ENCODE data around the gene DBN1. TPM values are rescaled to one million over a fixed set of nuclear protein-coding genes. Genes with fewer than 3 reads are reported as not detected.

The DBN1 gene
- total and polyA plus RNA-seq, 2 of the 8 experiments (the other 6 are each of a cell fraction or from before 2014, with no cell fraction given), result 168 to 333 TPM

GRCh38 chr5:177505075-177505474, 31.6 kb upstream of the DBN1 start:
- no peak for TF ChIP-seq CBX8 (IDR thresholded peaks at IDR 0.05; ENCODE audit: borderline replicate concordance, low read depth, low read length)
- TF ChIP-seq MAX (IDR thresholded peaks at IDR 0.05), result no peak
- TF ChIP-seq YY1 (IDR thresholded peaks at IDR 0.05; ENCODE audit: low read depth, low read length), result no peak
- TF ChIP-seq POU5F1 (IDR thresholded peaks at IDR 0.05; ENCODE audit: low read depth, low read length), result no peak
- TF ChIP-seq ATF2 (IDR thresholded peaks at IDR 0.05; ENCODE audit: low read length), result no peak
- TF ChIP-seq ZNF274 (IDR thresholded peaks at IDR 0.05; ENCODE audit: borderline replicate concordance, extremely low read depth, low read length), result no peak
- no peak for TF ChIP-seq SUZ12 (IDR thresholded peaks at IDR 0.05; ENCODE audit: low read length)
- no peak for TF ChIP-seq BCL11A (IDR thresholded peaks at IDR 0.05; ENCODE audit: low read depth in 2 of 2, low read length in 2 of 2)
- TF ChIP-seq RNF2 (IDR thresholded peaks at IDR 0.05; ENCODE audit: borderline replicate concordance, low read depth, low read length, missing control alignments, poor library complexity, severe bottlenecking), result no peak
- POLR2A ChIA-PET (ENCODE audit: partially characterized antibody), result interaction anchor here (1.2 to 65.5 kb wide), 4 partner anchors 10 to 36 kb away, joined by 4 to 3349 read pairs (median 26); partner anchors contain the start of genes DBN1, DDX41, PDLIM7 and PRR7

More at GRCh38 chr5:177505075-177505474, 31.6 kb upstream of the DBN1 start:
- H3K9me3 ChIP-seq (ENCODE audit: insufficient read depth in 2 of 2, low read depth in 1 of 2, low read length in 1 of 2), result no peaks in the 10 kb centered on the region
- no peaks in the 10 kb centered on the region for H3K79me1 ChIP-seq (ENCODE audit: low read depth, low read length)
- no peaks in the 10 kb centered on the region for H3K23me2 ChIP-seq (ENCODE audit: low read depth, low read length)
- CTCF ChIA-PET (ENCODE audit: partially characterized antibody), result interaction anchor here (0.6 to 20.8 kb wide), 9 partner anchors 9 to 1528 kb away, joined by 3 to 306 read pairs (median 3); no protein-coding TSS in a partner anchor
- H3K4me1 ChIP-seq (replicated peaks in 1 of 4; ENCODE audit: control insufficient read depth in 3 of 4, insufficient read depth in 4 of 4, low read length in 3 of 4), result peaks cover 0 to 16% (median 12%) of the 10 kb centered on the region in 4 experiments; a peak in 5 of 7 replicates
- H2AFZ ChIP-seq (ENCODE audit: low read length), result no peak overlapping the region
- no peak overlapping the region for H2BK120ac ChIP-seq (replicated peaks; ENCODE audit: low read depth, low read length)
- no peak overlapping the region for H3K4ac ChIP-seq (replicated peaks; ENCODE audit: insufficient read length, low read depth, low read length)
- H3K18ac ChIP-seq (ENCODE audit: extremely low read depth, low read length), result no peak overlapping the region
- H3K4me3 ChIP-seq (ENCODE audit: extremely low read depth in 1 of 4, insufficient read depth in 2 of 4, low read depth in 3 of 4, low read length in 4 of 4), result no peak overlapping the region
- no peak overlapping the region for H4K5ac ChIP-seq (ENCODE audit: insufficient read length, low read depth, low read length)
- H4K91ac ChIP-seq (replicated peaks; ENCODE audit: insufficient read length, low read length), result no peak overlapping the region
- no peaks in the 10 kb centered on the region for H3K79me2 ChIP-seq (ENCODE audit: control insufficient read depth in 1 of 2, insufficient read depth in 2 of 2, low read length in 2 of 2)
- H3K14ac ChIP-seq (ENCODE audit: insufficient read length), result no peak overlapping the region
- no peaks in the 10 kb centered on the region; a peak in 1 of 7 replicates for H3K27me3 ChIP-seq (replicated peaks in 1 of 4; ENCODE audit: control insufficient read depth in 3 of 4, extremely low read depth in 1 of 4, insufficient read depth in 3 of 4, low read length in 3 of 4)
- WGBS, 2 experiments (ENCODE audit: extremely low coverage in 1 of 2, insufficient coverage in 1 of 2, insufficient read length in 1 of 2, insufficient replicate concordance in 2 of 2, low coverage in 1 of 2, low lambda C conversion rate in 2 of 2, missing lambda C conversion rate in 1 of 2), result 93% methylated on average over 3 of the region's 4 CpGs; no CpG with 5 or more reads in 1 of the 2 experiments
- H4K8ac ChIP-seq (ENCODE audit: extremely low read depth, insufficient read depth, low read length), result no peak overlapping the region
- no peak overlapping the region for H2BK12ac ChIP-seq (ENCODE audit: low read depth, low read length)
- no peak overlapping the region for H2BK15ac ChIP-seq (ENCODE audit: low read length)
- no peak overlapping the region for H2AK5ac ChIP-seq (ENCODE audit: low read depth, low read length)
- no peak overlapping the region for H3K23ac ChIP-seq (ENCODE audit: insufficient read length)
- DNase-seq (ENCODE audit: low read depth in 1 of 2, low spot score in 2 of 2) (no peak), FAIRE-seq (no peak)
- no peak overlapping the region for H3K4me2 ChIP-seq (ENCODE audit: insufficient read depth in 1 of 2, low read depth in 2 of 2, low read length in 2 of 2)
- no peak overlapping the region for H3K27ac ChIP-seq (ENCODE audit: low read depth, low read length)
- H3K36me3 ChIP-seq (ENCODE audit: control insufficient read depth in 2 of 4, insufficient read depth in 4 of 4, low read length in 3 of 4), result peaks cover 0 to 10% (median 0%) of the 10 kb centered on the region in 4 experiments; a peak in 1 of 8 replicates
- no peak overlapping the region for H3K56ac ChIP-seq (replicated peaks; ENCODE audit: insufficient read length, low read depth, low read length)
- no peak overlapping the region for H2BK5ac ChIP-seq (ENCODE audit: low read depth, low read length)
- H2BK20ac ChIP-seq (ENCODE audit: low read length), result no peak overlapping the region
- H3K9ac ChIP-seq (replicated peaks in 1 of 4; ENCODE audit: extremely low read depth in 1 of 4, low read depth in 3 of 4, low read length in 3 of 4), result no peak overlapping the region
- peaks cover 0 to 5% of the 10 kb centered on the region in 2 experiments for H4K20me1 ChIP-seq (replicated peaks in 1 of 2; ENCODE audit: control insufficient read depth in 1 of 2, insufficient read depth in 2 of 2, low read length in 2 of 2)
